HG03460 (cell line): Measurements from ENCODE around the gene DHCR24.

ENCODE experiments used
- ATAC-seq: cut with Tn5 transposase; IDR thresholded peaks from one replicate; pipeline ENCODE4 v1.9.1; 2021; ENCODE audit not compliant: unreplicated experiment

DHCR24 gene

GRCh38 chr1:54846716-54847284, 40.2 kb downstream of the DHCR24 start:
- no peak for ATAC-seq

- no peak for ATAC-seq
Measured at GRCh38 chr1:54846301-54846700, 40.7 kb downstream of the DHCR24 start.

GRCh38 chr1:54845772-54846171, 41.2 kb downstream of the DHCR24 start:
- no peak for ATAC-seq

GRCh38 chr1:54844564-54844963, 42.4 kb downstream of the DHCR24 start:
- ATAC-seq, result no peak

GRCh38 chr1:54843449-54843848, 43.5 kb downstream of the DHCR24 start:
- ATAC-seq, result no peak

- no peak for ATAC-seq
Measured at GRCh38 chr1:54842963-54843362, 44.0 kb downstream of the DHCR24 start.

GRCh38 chr1:54842206-54842915, 44.6 kb downstream of the DHCR24 start:
- no peak for ATAC-seq

GRCh38 chr1:54839824-54840223, 47.2 kb downstream of the DHCR24 start:
- ATAC-seq, result no peak

- no peak for ATAC-seq
Measured at GRCh38 chr1:54838565-54839180, 48.3 kb downstream of the DHCR24 start.

GRCh38 chr1:54837002-54837853, 49.8 kb downstream of the DHCR24 start:
- no peak for ATAC-seq

- no peak for ATAC-seq
Measured at GRCh38 chr1:54836594-54836993, 50.4 kb downstream of the DHCR24 start.

GRCh38 chr1:54835970-54836369, 51.0 kb downstream of the DHCR24 start:
- ATAC-seq, result no peak

GRCh38 chr1:54835131-54835898, 51.7 kb downstream of the DHCR24 start:
- ATAC-seq, result no peak

GRCh38 chr1:54834007-54834541, 52.9 kb downstream of the DHCR24 start:
- ATAC-seq, result no peak

GRCh38 chr1:54833121-54833520, 53.9 kb downstream of the DHCR24 start:
- ATAC-seq, result no peak

- ATAC-seq, result no peak
Measured at GRCh38 chr1:54826226-54826816, 60.7 kb downstream of the DHCR24 start.

GRCh38 chr1:54825696-54826095, 61.3 kb downstream of the DHCR24 start:
- no peak for ATAC-seq

- ATAC-seq, result no peak
Measured at GRCh38 chr1:54823670-54824069, 63.3 kb downstream of the DHCR24 start.

GRCh38 chr1:54819733-54820132, 67.3 kb downstream of the DHCR24 start:
- ATAC-seq, result no peak

- no peak for ATAC-seq
Measured at GRCh38 chr1:54819195-54819536, 67.8 kb downstream of the DHCR24 start.
